ENCODE measurements around the gene CDKAL1. TPM values are rescaled to one million over a fixed set of nuclear protein-coding genes. Genes with fewer than 3 reads are reported as not detected.

CDKAL1 gene
- total RNA-seq, 3 donors from 2014 or later: 13.0 to 27.2 (median 18.0) TPM

DNA sequence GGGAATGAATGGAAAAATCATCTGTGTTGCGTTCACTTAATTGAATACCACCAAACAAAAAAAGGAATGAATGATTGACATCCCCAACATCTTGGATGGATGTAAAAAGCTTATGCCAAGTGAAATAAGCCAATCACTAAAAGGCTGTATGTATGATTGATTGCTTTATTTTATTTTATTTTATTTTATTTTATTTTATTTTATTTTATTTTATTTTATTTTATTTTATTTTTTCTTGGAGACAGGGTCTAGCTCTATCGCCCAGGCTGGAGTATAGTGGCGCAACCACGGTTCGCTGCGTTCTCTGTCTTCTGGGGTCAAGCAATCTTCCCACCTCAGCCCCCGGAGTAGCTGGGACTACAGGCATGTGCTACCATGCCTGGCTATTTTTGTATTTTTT lies 263.3 kb downstream of the CDKAL1 start:
- DNase-seq (ENCODE audit: low spot score in 2 of 2): no peak
- Histone ChIP-seq H3K4me1 (peaks cover 0 to 4% of the 10 kb centered on the region in 2 donors), H3K36me3 (no peaks in the 10 kb centered on the region), H3K27ac (no peak overlapping the region), H3K4me3 (no peak overlapping the region), H3K9me3 (no peaks in the 10 kb centered on the region), H3K27me3 (no peaks in the 10 kb centered on the region)
- TF ChIP-seq, protein P1, sequence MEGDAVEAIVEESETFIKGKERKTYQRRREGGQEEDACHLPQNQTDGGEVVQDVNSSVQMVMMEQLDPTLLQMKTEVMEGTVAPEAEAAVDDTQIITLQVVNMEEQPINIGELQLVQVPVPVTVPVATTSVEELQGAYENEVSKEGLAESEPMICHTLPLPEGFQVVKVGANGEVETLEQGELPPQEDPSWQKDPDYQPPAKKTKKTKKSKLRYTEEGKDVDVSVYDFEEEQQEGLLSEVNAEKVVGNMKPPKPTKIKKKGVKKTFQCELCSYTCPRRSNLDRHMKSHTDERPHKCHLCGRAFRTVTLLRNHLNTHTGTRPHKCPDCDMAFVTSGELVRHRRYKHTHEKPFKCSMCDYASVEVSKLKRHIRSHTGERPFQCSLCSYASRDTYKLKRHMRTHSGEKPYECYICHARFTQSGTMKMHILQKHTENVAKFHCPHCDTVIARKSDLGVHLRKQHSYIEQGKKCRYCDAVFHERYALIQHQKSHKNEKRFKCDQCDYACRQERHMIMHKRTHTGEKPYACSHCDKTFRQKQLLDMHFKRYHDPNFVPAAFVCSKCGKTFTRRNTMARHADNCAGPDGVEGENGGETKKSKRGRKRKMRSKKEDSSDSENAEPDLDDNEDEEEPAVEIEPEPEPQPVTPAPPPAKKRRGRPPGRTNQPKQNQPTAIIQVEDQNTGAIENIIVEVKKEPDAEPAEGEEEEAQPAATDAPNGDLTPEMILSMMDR (IDR thresholded peaks at IDR 0.05): no peak
- no peak for TF ChIP-seq POLR2AphosphoS5 (IDR thresholded peaks at IDR 0.05)
- no peak for TF ChIP-seq POLR2A (IDR thresholded peaks at IDR 0.05)
- intact Hi-C loops (cut with DNase I; ENCODE audit: low total_unique reads): no loop called here

GRCh38 chr6:20800229-20800628 lies 266.0 kb downstream of the CDKAL1 start:
- H3K36me3 ChIP-seq: no peaks in the 10 kb centered on the region
- no peak for DNase-seq (ENCODE audit: low spot score in 2 of 2)
- no peak overlapping the region for H3K27ac ChIP-seq
- no peak overlapping the region for H3K4me3 ChIP-seq
- H3K27me3 ChIP-seq: no peaks in the 10 kb centered on the region
- H3K9me3 ChIP-seq: no peaks in the 10 kb centered on the region
- peaks cover 0 to 7% of the 10 kb centered on the region in 2 donors for H3K4me1 ChIP-seq
- intact Hi-C loops (cut with DNase I; ENCODE audit: low total_unique reads): no loop called here
- TF ChIP-seq POLR2A (IDR thresholded peaks at IDR 0.05) (no peak), POLR2AphosphoS5 (IDR thresholded peaks at IDR 0.05) (no peak)
- TF ChIP-seq, protein P1 (IDR thresholded peaks at IDR 0.05): no peak

- no peaks in the 10 kb centered on the region for H3K36me3 ChIP-seq
- TF ChIP-seq POLR2AphosphoS5 (IDR thresholded peaks at IDR 0.05): no peak
- TF ChIP-seq POLR2A (IDR thresholded peaks at IDR 0.05): no peak
- TF ChIP-seq, protein P1 (IDR thresholded peaks at IDR 0.05): no peak
- peaks cover 0 to 7% of the 10 kb centered on the region in 2 donors for H3K4me1 ChIP-seq
- no peak overlapping the region for H3K27ac ChIP-seq
- H3K27me3 ChIP-seq: no peaks in the 10 kb centered on the region
- H3K4me3 ChIP-seq: no peak overlapping the region
- H3K9me3 ChIP-seq: no peaks in the 10 kb centered on the region
- DNase-seq (ENCODE audit: low spot score in 2 of 2): no peak
- intact Hi-C loops (cut with DNase I; ENCODE audit: low total_unique reads): no loop called here
Observed at GRCh38 chr6:20800653-20801052, 266.4 kb downstream of the CDKAL1 start.

GRCh38 chr6:20801595-20801994 lies 267.3 kb downstream of the CDKAL1 start:
- H3K36me3 ChIP-seq: no peaks in the 10 kb centered on the region
- peaks cover 0 to 3% of the 10 kb centered on the region in 2 donors for H3K9me3 ChIP-seq
- no peak overlapping the region for H3K4me3 ChIP-seq
- H3K27me3 ChIP-seq: no peaks in the 10 kb centered on the region
- no peak overlapping the region for H3K27ac ChIP-seq
- intact Hi-C loops (cut with DNase I; ENCODE audit: low total_unique reads): no loop called here
- peaks cover 0 to 7% of the 10 kb centered on the region in 2 donors for H3K4me1 ChIP-seq
- DNase-seq (ENCODE audit: low spot score in 2 of 2): no peak
- no peak for TF ChIP-seq POLR2A (IDR thresholded peaks at IDR 0.05)

GRCh38 chr6:20802596-20802995 lies 268.3 kb downstream of the CDKAL1 start:
- intact Hi-C loops (cut with DNase I; ENCODE audit: low total_unique reads): no loop called here
- H3K4me1 ChIP-seq: peaks cover 0 to 7% of the 10 kb centered on the region in 2 donors
- DNase-seq (ENCODE audit: low spot score in 2 of 2): peak in 1 of 2 donors; percentile 36
- TF ChIP-seq POLR2AphosphoS5 (IDR thresholded peaks at IDR 0.05): no peak
- no peak for TF ChIP-seq POLR2A (IDR thresholded peaks at IDR 0.05)
- TF ChIP-seq, protein P1 (IDR thresholded peaks at IDR 0.05): no peak
- H3K9me3 ChIP-seq: peaks cover 0 to 7% of the 10 kb centered on the region in 2 donors
- H3K27ac ChIP-seq: no peak overlapping the region
- no peaks in the 10 kb centered on the region for H3K27me3 ChIP-seq
- no peak overlapping the region for H3K4me3 ChIP-seq
- no peaks in the 10 kb centered on the region for H3K36me3 ChIP-seq

- Histone ChIP-seq H3K27me3 (no peaks in the 10 kb centered on the region), H3K36me3 (no peaks in the 10 kb centered on the region), H3K9me3 (peaks cover 0 to 7% of the 10 kb centered on the region in 2 donors), H3K27ac (no peak overlapping the region), H3K4me3 (no peak overlapping the region), H3K4me1 (peaks cover 0 to 7% of the 10 kb centered on the region in 2 donors)
- intact Hi-C loops (cut with DNase I; ENCODE audit: low total_unique reads): no loop called here
- DNase-seq (ENCODE audit: low spot score in 2 of 2): no peak
- TF ChIP-seq POLR2AphosphoS5 (IDR thresholded peaks at IDR 0.05) (no peak), POLR2A (IDR thresholded peaks at IDR 0.05) (no peak)
- TF ChIP-seq, protein P1 (IDR thresholded peaks at IDR 0.05): no peak
Observed at GRCh38 chr6:20805021-20805420, 270.8 kb downstream of the CDKAL1 start.
